SU-DHL-6 (cell line): Measurements from ENCODE around the gene TIMP2.
"Not testable (repeated sequence)": the region's sequence is repeated elsewhere in the genome, so short reads cannot be mapped to it uniquely, and the experiment has no call there.

Experiments
- H2AFZ ChIP-seq: fragments of 200-600 bp; sonication (generic); 2 replicates; pipeline ENCODE4 v1.6.1; 2014; ENCODE audit warnings: low read depth, mild to moderate bottlenecking, moderate library complexity, mixed read lengths, antibody characterized with exemption, low read length; ENCODE audit not compliant: severe bottlenecking
- H3F3A ChIP-seq: fragments of 200-600 bp; shearing (Covaris generic); 2 replicates; pipeline ENCODE4 v1.6.0; 2016; ENCODE audit warnings: antibody characterized with exemption, mild to moderate bottlenecking; ENCODE audit not compliant: insufficient read depth
- H3K27ac ChIP-seq: fragments of 200-600 bp; sonication (generic); 2 replicates; pipeline ENCODE4 v1.5.1; 2016; ENCODE audit warnings: low read depth, mild to moderate bottlenecking, low read length, moderate library complexity, mixed read lengths
- H3K27me3 ChIP-seq: fragments of 200-600 bp; sonication (generic), shearing (Covaris generic); 2 replicates; pipeline ENCODE4 v1.6.0; 2014; ENCODE audit warnings: mild to moderate bottlenecking, low read length
- H3K36me3 ChIP-seq: fragments of 200-600 bp; sonication (generic); 2 replicates; pipeline ENCODE4 v1.6.1; 2014; ENCODE audit warnings: mild to moderate bottlenecking, low read length, mixed read lengths
- H3K4me2 ChIP-seq: fragments of 300-600, 200-600 bp; shearing (Covaris generic), sonication (generic); 2 replicates; pipeline ENCODE4 v1.6.0; 2014; ENCODE audit warnings: low read length, low read depth, mild to moderate bottlenecking; ENCODE audit not compliant: poor library complexity, severe bottlenecking
- H3K4me3 ChIP-seq: fragments of 200-600 bp; sonication (generic); 2 replicates; pipeline ENCODE4 v1.5.1; 2014; ENCODE audit warnings: antibody characterized with exemption, low read length, mild to moderate bottlenecking, mixed read lengths; ENCODE audit not compliant: insufficient read depth, poor library complexity, severe bottlenecking
- H3K79me2 ChIP-seq: fragments of 200-600 bp; sonication (generic); 2 replicates; pipeline ENCODE4 v1.6.1; 2014; ENCODE audit warnings: mild to moderate bottlenecking, low read length, moderate library complexity; ENCODE audit not compliant: insufficient read depth
- H3K9ac ChIP-seq: fragments of 200-600 bp; sonication (generic); 2 replicates; pipeline ENCODE4 v1.7.0; 2014; ENCODE audit warnings: mild to moderate bottlenecking, low read length
- H3K9me2 ChIP-seq: fragments of 200-600 bp; sonication (generic); replicated peaks from 2 replicates; pipeline ENCODE4 v1.6.1; 2014; ENCODE audit warnings: low read length; ENCODE audit not compliant: insufficient read depth
- H3K9me3 ChIP-seq: fragments of 200-600 bp; sonication (generic); 2 replicates; pipeline ENCODE4 v1.6.1; 2014; ENCODE audit warnings: low read length, mixed read lengths; ENCODE audit not compliant: insufficient read depth
- H4K20me1 ChIP-seq: fragments of 200-600 bp; sonication (generic); 2 replicates; pipeline ENCODE4 v1.6.1; 2014; ENCODE audit warnings: low read depth, mild to moderate bottlenecking, antibody characterized with exemption, low read length, moderate library complexity, mixed read lengths
- EZH2phosphoT487 ChIP-seq: fragments of 200-600 bp; sonication (generic), shearing (Covaris generic); conservative IDR thresholded peaks from 2 replicates; pipeline ENCODE4 v1.6.1; 2018; ENCODE audit warnings: mild to moderate bottlenecking, antibody characterized with exemption, low read length, moderate library complexity, mixed read lengths
- TF ChIP-seq, protein P1 (sequence below): fragments of 200-600 bp; sonication (generic); IDR thresholded peaks from one replicate; pipeline ENCODE4 v1.5.1; 2017; ENCODE audit warnings: antibody characterized with exemption, mild to moderate bottlenecking, low read length, moderate library complexity; ENCODE audit not compliant: insufficient read depth, poor library complexity, severe bottlenecking

Gene TIMP2

DNA sequence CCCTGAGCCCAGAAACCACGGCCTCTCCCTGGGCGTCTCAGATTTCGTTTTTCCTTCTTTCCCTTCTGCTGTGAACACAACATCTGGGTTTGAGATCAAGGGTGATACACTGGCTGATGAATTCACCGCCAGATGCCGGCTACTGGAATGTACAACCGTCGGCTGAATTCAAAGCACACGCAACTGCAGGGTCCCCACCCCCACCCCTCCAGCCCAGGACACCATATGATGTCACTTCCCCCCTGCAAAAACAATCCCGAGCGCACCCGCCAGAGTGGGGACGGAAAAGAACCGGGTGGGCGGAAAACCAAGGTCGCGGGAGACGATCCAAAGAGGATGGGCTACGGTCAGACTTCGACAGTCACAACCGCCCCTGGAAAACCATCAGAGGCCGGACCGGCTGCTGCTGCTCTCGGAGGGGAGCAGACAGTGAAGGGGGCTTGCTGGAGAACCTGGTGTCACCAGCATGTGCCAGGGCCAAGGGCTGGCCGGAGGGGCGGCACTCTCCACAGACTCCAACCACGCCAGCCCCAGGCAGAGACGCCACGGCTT, 45.5 kb downstream of the TIMP2 start:
- TF ChIP-seq EZH2phosphoT487 = no peak
- TF ChIP-seq, protein P1, sequence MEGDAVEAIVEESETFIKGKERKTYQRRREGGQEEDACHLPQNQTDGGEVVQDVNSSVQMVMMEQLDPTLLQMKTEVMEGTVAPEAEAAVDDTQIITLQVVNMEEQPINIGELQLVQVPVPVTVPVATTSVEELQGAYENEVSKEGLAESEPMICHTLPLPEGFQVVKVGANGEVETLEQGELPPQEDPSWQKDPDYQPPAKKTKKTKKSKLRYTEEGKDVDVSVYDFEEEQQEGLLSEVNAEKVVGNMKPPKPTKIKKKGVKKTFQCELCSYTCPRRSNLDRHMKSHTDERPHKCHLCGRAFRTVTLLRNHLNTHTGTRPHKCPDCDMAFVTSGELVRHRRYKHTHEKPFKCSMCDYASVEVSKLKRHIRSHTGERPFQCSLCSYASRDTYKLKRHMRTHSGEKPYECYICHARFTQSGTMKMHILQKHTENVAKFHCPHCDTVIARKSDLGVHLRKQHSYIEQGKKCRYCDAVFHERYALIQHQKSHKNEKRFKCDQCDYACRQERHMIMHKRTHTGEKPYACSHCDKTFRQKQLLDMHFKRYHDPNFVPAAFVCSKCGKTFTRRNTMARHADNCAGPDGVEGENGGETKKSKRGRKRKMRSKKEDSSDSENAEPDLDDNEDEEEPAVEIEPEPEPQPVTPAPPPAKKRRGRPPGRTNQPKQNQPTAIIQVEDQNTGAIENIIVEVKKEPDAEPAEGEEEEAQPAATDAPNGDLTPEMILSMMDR = no peak
- H3K79me2 ChIP-seq = no peaks in the 10 kb centered on the region
- no peaks in the 10 kb centered on the region for H3F3A ChIP-seq
- no peak overlapping the region for H3K9ac ChIP-seq
- no peaks in the 10 kb centered on the region for H4K20me1 ChIP-seq
- H3K9me2 ChIP-seq = no peaks in the 10 kb centered on the region
- no peak overlapping the region for H2AFZ ChIP-seq
- no peak overlapping the region for H3K4me2 ChIP-seq
- no peaks in the 10 kb centered on the region for H3K27me3 ChIP-seq
- H3K36me3 ChIP-seq = no peaks in the 10 kb centered on the region
- no peak overlapping the region for H3K27ac ChIP-seq
- no peak overlapping the region for H3K4me3 ChIP-seq
- no peaks in the 10 kb centered on the region for H3K9me3 ChIP-seq

DNA sequence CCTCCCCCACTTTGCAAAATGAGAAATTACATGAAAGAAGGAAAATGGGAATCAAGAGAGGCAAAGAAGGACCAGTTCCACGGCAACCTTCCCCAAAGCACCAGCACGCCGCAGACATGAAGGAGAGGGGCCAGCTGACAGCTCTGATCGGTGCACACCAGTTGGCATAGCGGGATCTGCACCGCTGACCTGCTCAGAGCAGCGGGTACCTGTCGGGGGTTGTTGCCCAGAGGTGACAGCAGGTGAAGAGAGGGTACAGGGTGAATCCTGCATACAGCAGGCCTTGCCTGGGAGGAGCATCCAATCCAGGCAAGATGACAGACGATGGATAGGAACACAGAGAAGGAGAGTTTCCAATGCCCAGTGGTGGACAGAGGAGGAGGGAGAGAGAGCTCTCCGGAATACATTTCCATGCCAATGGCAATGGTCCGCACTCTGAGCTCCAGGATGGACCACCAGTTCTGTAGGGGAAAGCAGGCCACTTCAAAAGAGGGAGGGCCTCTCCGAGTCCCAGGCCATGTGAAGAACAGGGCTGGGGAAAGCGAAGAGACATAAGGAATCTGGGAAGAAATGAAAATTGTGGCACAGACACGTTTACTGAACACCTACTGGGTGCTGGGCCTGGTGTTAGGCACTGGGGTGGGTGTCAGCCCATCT, 46.2 kb downstream of the TIMP2 start:
- Histone ChIP-seq H3K27me3 (no peaks in the 10 kb centered on the region), H3F3A (no peaks in the 10 kb centered on the region), H3K9me2 (no peaks in the 10 kb centered on the region), H3K36me3 (no peaks in the 10 kb centered on the region), H4K20me1 (no peaks in the 10 kb centered on the region), H3K9me3 (no peaks in the 10 kb centered on the region), H3K4me3 (no peak overlapping the region), H3K27ac (no peak overlapping the region), H3K79me2 (no peaks in the 10 kb centered on the region), H3K9ac (no peak overlapping the region), H2AFZ (no peak overlapping the region), H3K4me2 (no peak overlapping the region)
- TF ChIP-seq EZH2phosphoT487 = no peak
- TF ChIP-seq, protein P1 = no peak

DNA sequence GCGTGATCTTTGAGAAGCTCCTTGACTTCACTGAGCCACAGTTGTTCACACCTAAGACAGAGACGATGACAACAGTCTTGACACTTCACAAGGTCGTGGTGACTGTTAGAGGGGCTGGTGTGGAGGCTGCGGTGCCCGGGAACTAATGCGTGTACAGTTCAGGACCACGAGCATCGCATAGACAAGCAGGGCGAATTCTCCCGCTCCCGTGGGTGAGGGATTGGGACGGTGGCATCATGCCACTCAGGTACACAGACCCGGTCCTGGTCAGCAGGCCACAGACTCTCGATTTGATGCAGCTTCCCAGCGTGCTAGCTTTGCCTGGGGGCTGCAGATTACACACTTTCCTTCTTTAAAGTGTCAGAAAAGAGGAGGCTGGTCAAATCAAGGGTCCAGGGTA, 46.9 kb downstream of the TIMP2 start:
- no peak overlapping the region for H3K9ac ChIP-seq
- H3K9me2 ChIP-seq = no peaks in the 10 kb centered on the region
- no peak overlapping the region for H2AFZ ChIP-seq
- no peaks in the 10 kb centered on the region for H3K27me3 ChIP-seq
- H4K20me1 ChIP-seq = no peaks in the 10 kb centered on the region
- no peak overlapping the region for H3K27ac ChIP-seq
- no peak overlapping the region for H3K4me3 ChIP-seq
- H3K79me2 ChIP-seq = no peaks in the 10 kb centered on the region
- H3K4me2 ChIP-seq = no peak overlapping the region
- H3K36me3 ChIP-seq = no peaks in the 10 kb centered on the region
- TF ChIP-seq, protein P1 = no peak
- TF ChIP-seq EZH2phosphoT487 = no peak
- H3K9me3 ChIP-seq = no peaks in the 10 kb centered on the region
- H3F3A ChIP-seq = no peaks in the 10 kb centered on the region

DNA sequence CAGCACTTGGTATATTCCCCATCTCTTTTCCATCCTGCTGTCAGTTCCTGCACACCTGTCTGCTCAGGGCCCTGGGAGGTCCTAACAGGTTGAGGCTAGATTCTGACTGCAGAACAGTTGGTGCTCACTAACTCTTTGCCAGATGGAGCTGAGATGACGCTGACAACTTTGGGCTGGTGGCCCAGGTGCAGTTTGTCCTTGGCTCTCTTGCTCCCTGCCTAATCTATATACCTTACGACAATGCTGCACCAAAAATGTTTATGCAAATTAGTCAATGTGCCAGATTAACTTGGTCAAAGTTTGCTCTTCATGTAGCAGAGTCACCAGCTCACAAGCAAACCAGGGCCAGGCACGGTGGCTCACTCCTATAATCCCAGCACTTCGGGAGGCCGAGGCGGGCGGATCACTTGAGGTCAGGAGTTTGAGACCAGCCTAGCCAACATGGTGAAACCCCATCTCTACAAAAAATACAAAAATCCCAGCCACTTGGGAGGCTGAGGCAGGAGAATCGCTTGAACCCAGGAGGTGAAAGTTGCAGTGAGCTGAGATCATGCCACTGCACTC, 48.2 kb downstream of the TIMP2 start:
- not testable (repeated sequence) for H3K9ac ChIP-seq, H3K9me2 ChIP-seq, H2AFZ ChIP-seq, H3K9me3 ChIP-seq, H3K27me3 ChIP-seq, H3K27ac ChIP-seq, H3K79me2 ChIP-seq, H4K20me1 ChIP-seq, H3F3A ChIP-seq, H3K4me2 ChIP-seq, H3K36me3 ChIP-seq, H3K4me3 ChIP-seq
